Spleen (tissue), 13 donors: Measurements from ENCODE around the gene MRPS14. TPM values are rescaled to one million over a fixed set of nuclear protein-coding genes. Genes with fewer than 3 reads are reported as not detected.

Experiments used
- DNase-seq: peaks from one replicate; pipeline ENCODE4 v3.0.0-alpha.2; 2020
- H3K27ac ChIP-seq, 8 donors: fragments of 200-600 bp; sonication (generic) in 7 of 8; 1 replicate in 4 of 8; 2 replicates in 4 of 8; pipeline versions ENCODE4 v1.5.0 to v1.8.0; 2016 to 2021; ENCODE audit warnings: inconsistent platforms in 4 of 8, mild to moderate bottlenecking in 4 of 8, moderate library complexity in 1 of 8
- H3K27me3 ChIP-seq, 7 donors: fragments of 200-600 bp; sonication (generic) in 6 of 7; replicated peaks in 1 of 7; 1 replicate in 4 of 7; 2 replicates in 3 of 7; pipeline versions ENCODE4 v1.5.0 to v1.8.0; 2016 to 2021; ENCODE audit warnings: inconsistent platforms in 3 of 7, mild to moderate bottlenecking in 1 of 7
- H3K36me3 ChIP-seq, 6 donors: fragments of 200-600 bp; sonication (generic) in 5 of 6; 1 replicate in 4 of 6; 2 replicates in 2 of 6; pipeline versions ENCODE4 v1.5.0 to v1.8.0; 2016 to 2021; ENCODE audit warnings: inconsistent platforms in 2 of 6
- H3K4me1 ChIP-seq, 6 donors: fragments of 200-600 bp; sonication (generic) in 5 of 6; 1 replicate in 3 of 6; 2 replicates in 3 of 6; pipeline versions ENCODE4 v1.5.0 to v1.8.0; 2016 to 2021; ENCODE audit warnings: inconsistent platforms in 3 of 6
- H3K4me3 ChIP-seq, 8 donors: fragments of 200-600 bp; sonication (generic) in 7 of 8; 1 replicate in 4 of 8; 2 replicates in 4 of 8; pipeline versions ENCODE4 v1.5.0 to v1.8.0; 2016 to 2021; ENCODE audit warnings: inconsistent platforms in 4 of 8, mild to moderate bottlenecking in 4 of 8, moderate library complexity in 2 of 8
- H3K9me3 ChIP-seq, 8 donors: fragments of 200-600 bp; sonication (generic) in 7 of 8; 1 replicate in 4 of 8; 2 replicates in 4 of 8; pipeline versions ENCODE4 v1.5.0 to v1.8.0; 2016 to 2021; ENCODE audit warnings: inconsistent platforms in 4 of 8
- CTCF ChIP-seq, 11 experiments: fragments of 200-600 bp in 7 of 11; fragments of 450-650 bp in 4 of 11; sonication (generic) in 4 of 11; IDR thresholded peaks in 8 of 11; conservative IDR thresholded peaks in 3 of 11; 1 replicate in 7 of 11; 2 replicates in 4 of 11; pipeline versions ENCODE4 v1.4.0 to v1.8.0; 2016 to 2021; ENCODE audit warnings: antibody characterized with exemption in 11 of 11, inconsistent platforms in 4 of 11, mild to moderate bottlenecking in 1 of 11
- POLR2A ChIP-seq, 3 donors: fragments of 450-650 bp; IDR thresholded peaks; one replicate each; pipeline ENCODE4 v1.5.1; 2017; ENCODE audit warnings: antibody characterized with exemption in 3 of 3, mild to moderate bottlenecking in 1 of 3
- POLR2AphosphoS5 ChIP-seq, 3 donors: sonication (generic); formaldehyde crosslinking; IDR thresholded peaks; one replicate each; pipeline ENCODE4 v1.5.1; 2017; ENCODE audit warnings: antibody characterized with exemption in 3 of 3
- WGBS, 5 donors: extraction: QIAGEN DNeasy Blood & Tissue Kit in 3 of 5; methylation state at CpG; one replicate each; pipeline versions ENCODE4 v1.1.5 to v1.1.7; 2013 to 2018; 5-methylcytosine and 5-hydroxymethylcytosine counted together
- intact Hi-C: fragments of 100-400 bp; cut with DNase I; formaldehyde crosslinking; loops from one replicate; pipeline ENCODE4 v1.15.0; 2023; ENCODE audit warnings: low total_unique reads
- long read RNA-seq, 2 donors: transcript quantifications; one replicate each; lab custom pipeline, GENCODE V29; 2026
- polyA plus RNA-seq, 3 donors: library from polyadenylated mRNA; stranded (reverse); fragments of 200-250 nt; gene quantifications; one replicate each; pipeline ENCODE4 v1.2.1, GENCODE V29; 2013
- total RNA-seq, 7 donors: library from RNA; depleted of rRNA in 3 of 7; stranded (reverse); fragments of >200 nt in 3 of 7; fragmentation: NEBNext Ultra II Directional in 4 of 7; extraction: Animal tissue kit (Norgen Biotek cat#: 25700) in 4 of 7; gene quantifications; one replicate each; pipeline versions ENCODE4 v1.1.0 to v1.2.1, GENCODE V29; 2016 to 2021
- donor health status: healthy with polysubstance abuse.
- donor health status: DM: no; HTN: no; CAD: no; lungs with moderate emphysema.
- donor health status: DM: no; HTN: no; CAD: no.
- donor health status: Bipolar disorder and iron deficiency.
- donor health status: healthy.
- donor health status: DM: no; HTN: no; CAD: no.
- donor health status: DM: yes; HTN: yes; CAD: no.

Gene MRPS14
- total RNA-seq: 10 to 100 TPM; 20.8 to 34.5 (median 26.8) TPM
- polyA plus RNA-seq: 10 to 100 TPM; 10.1 to 26.1 (median 25.2) TPM
- long read RNA-seq, donor 1, transcript MRPS14-202 (3 exons, 2,115 nt): major isoform, 40 of 48 reads
- long read RNA-seq, donor 1, partial matches to known transcripts: 6 of 48 reads
- long read RNA-seq, donor 1, other reads (novel, unspliced or antisense): 0 of 48 reads
- long read RNA-seq, donor 2, transcript MRPS14-202 (3 exons, 2,115 nt): major isoform, 42 of 42 reads
- long read RNA-seq, donor 2, partial matches to known transcripts: 0 of 42 reads
- long read RNA-seq, donor 2, other reads (novel, unspliced or antisense): 0 of 42 reads

DNA sequence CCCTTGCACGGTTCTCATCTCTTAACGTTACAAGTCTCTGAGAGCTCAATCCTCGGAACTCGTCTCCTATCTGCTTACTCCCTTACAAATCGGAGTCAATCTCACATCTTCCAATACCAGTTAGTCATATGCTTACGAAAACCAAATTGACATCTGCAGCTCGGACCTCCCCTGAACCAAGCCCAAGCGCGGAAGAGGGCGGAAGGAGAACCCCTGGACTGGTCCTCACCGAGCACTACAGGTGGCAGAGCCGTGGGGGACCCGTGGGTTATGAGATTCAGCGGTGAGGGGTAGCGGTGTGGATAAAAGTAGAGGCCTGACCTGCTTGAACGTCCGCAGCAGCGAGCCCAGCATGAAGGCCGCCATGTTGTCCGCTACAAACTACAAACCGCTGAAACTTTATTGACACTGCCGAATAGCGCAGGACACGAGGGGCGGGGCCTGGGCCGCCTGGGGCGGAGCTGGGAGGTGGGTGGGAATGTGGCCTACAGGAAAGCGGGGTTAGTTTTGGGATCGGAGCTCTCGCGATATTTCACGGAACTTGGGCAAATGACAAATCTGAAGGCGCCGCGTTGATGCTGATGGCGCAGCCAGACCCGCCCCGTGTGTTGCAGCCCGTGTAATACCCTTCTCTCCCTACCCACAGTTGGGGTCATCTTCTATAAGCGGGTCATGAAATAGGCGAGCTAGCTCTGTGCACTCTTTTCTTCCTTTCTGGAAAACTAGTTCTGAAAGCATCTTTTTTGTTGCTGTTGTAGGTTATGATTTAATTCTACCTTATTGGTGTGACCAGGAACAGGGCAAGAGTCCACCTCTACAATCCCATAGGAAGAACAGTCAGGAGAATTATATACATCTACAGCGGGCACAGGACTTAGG is at the start of gene MRPS14:
TSS of gene MRPS14 (minus strand) at position 383 of the 879 bp plus-strand sequence. CDS start at position 366, 17 bp downstream.
- intact Hi-C loops: no loop called here
- Histone ChIP-seq H3K4me3 (peak within 1 kb of the TSS; percentile 64 to 95 (median 72)), H3K27me3 (no peaks in the 10 kb centered on the region), H3K4me1 (peaks cover 5 to 50% (median 18%) of the 10 kb centered on the region in 6 donors), H3K36me3 (peaks cover 0 to 25% (median 5%) of the 10 kb centered on the region in 6 donors), H3K27ac (peak within 1 kb of the TSS; percentile 71 to 91 (median 85)), H3K9me3 (no peaks in the 10 kb centered on the region)
- peak; percentile 98 for DNase-seq
- WGBS, 5 donors: 3 to 4% (median 3%) methylated on average over 35 to 42 of the region's 42 CpGs
- TF ChIP-seq CTCF (IDR thresholded peaks at IDR 0.05 in 8 of 11, conservative IDR thresholded peaks at IDR 0.05 in 3 of 11) (peak in 5 of 11 experiments; percentile 4 to 36 (median 18)), POLR2AphosphoS5 (IDR thresholded peaks at IDR 0.05) (peak; percentile 90 to 95 (median 91)), POLR2A (IDR thresholded peaks at IDR 0.05) (peak; percentile 3 to 27 (median 24))

GRCh38 chr1:175072099-175072951 is 49.1 kb upstream of the MRPS14 start:
- peak overlapping the region in 1 of 8 donors; percentile 11 for H3K4me3 ChIP-seq
- H3K9me3 ChIP-seq: no peaks in the 10 kb centered on the region
- peaks cover 0 to 21% (median 0%) of the 10 kb centered on the region in 7 donors for H3K27me3 ChIP-seq
- no peak for DNase-seq
- H3K36me3 ChIP-seq: no peaks in the 10 kb centered on the region
- WGBS, 5 donors: 13 to 18% (median 15%) methylated on average over 10 of the region's 10 CpGs
- H3K27ac ChIP-seq: no peak overlapping the region
- TF ChIP-seq POLR2AphosphoS5 (IDR thresholded peaks at IDR 0.05) (no peak), CTCF (IDR thresholded peaks at IDR 0.05 in 8 of 11, conservative IDR thresholded peaks at IDR 0.05 in 3 of 11) (no peak), POLR2A (IDR thresholded peaks at IDR 0.05) (no peak)
- intact Hi-C loops: no loop called here
- H3K4me1 ChIP-seq: peaks cover 0 to 16% (median 8%) of the 10 kb centered on the region in 6 donors

DNA sequence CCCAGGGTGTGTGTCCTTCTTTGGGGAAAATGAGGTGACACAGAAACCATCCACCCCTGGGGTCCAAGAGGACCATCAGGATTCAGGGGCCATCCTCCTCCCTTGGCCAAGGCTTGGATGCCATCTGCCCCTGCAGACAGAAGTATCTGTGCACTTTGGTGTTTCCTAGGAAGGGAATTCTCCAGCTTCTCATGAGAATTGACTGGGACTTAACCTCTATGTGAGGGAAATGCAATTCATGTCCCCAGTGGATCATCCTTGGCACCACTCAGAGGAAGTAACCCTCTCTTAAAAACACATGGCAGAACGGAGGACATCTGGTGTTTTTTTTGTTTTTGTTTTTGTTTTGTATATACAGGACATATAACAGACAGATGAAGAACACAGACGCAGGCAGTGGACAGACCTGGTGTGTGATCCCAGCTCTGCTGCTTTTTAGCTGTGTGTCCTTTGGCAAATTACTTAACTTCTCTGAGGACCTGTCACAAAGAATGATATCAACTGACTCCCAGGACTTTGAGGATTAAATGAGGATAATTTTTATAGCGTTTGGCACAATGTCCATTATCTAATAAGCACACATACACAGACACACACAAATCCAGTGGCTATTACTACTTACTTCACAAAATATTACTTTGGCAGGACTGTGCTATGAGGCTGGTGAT is 48.2 kb upstream of the MRPS14 start:
- H3K4me1 ChIP-seq: peaks cover 0 to 16% (median 8%) of the 10 kb centered on the region in 6 donors
- no peaks in the 10 kb centered on the region for H3K9me3 ChIP-seq
- H3K4me3 ChIP-seq: no peak overlapping the region
- peaks cover 0 to 21% (median 0%) of the 10 kb centered on the region in 7 donors for H3K27me3 ChIP-seq
- H3K36me3 ChIP-seq: no peaks in the 10 kb centered on the region
- 57 to 77% (median 68%) methylated on average over 3 of the region's 3 CpGs for WGBS, 5 donors
- no peak overlapping the region for H3K27ac ChIP-seq
- TF ChIP-seq CTCF (IDR thresholded peaks at IDR 0.05 in 8 of 11, conservative IDR thresholded peaks at IDR 0.05 in 3 of 11) (no peak), POLR2A (IDR thresholded peaks at IDR 0.05) (no peak), POLR2AphosphoS5 (IDR thresholded peaks at IDR 0.05) (no peak)
- intact Hi-C loops: no loop called here
- DNase-seq: no peak
